PC-9 (cell line): ENCODE results near the gene A2ML1.

Experiments used
- CTCF ChIP-seq: fragments of 200-600 bp; sonication (generic); conservative IDR thresholded peaks from 2 replicates; pipeline ENCODE4 v1.6.1; 2017; ENCODE audit warnings: mixed run types, antibody characterized with exemption, mild to moderate bottlenecking, moderate library complexity
- EZH2 ChIP-seq: fragments of 200-600 bp; sonication (generic); IDR thresholded peaks from 2 replicates; pipeline ENCODE4 v1.8.0; 2017; ENCODE audit warnings: antibody characterized with exemption, low read depth

GRCh38 chr12:8914716-8915526 lies 92.5 kb downstream of the A2ML1 start:
- no peak for TF ChIP-seq CTCF
- no peak for TF ChIP-seq EZH2
